IMR-90 (cell line): ENCODE measurements around the gene PAPLN. TPM values are rescaled to one million over a fixed set of nuclear protein-coding genes. Genes with fewer than 3 reads are reported as not detected.

Experiments
- ATAC-seq: fragments of 200-7000 bp; cut with Tn5 transposase; 2 replicates; pipeline ENCODE4 v1.9.1; 2020; ENCODE audit warnings: low read depth, mild to moderate bottlenecking, moderate library complexity
- BruUV-seq: library from RNA; stranded (reverse); fragments of 400-500 nt; replicated peaks from 2 replicates; lab custom pipeline; 2021; lab: Mats Ljungman, UMichigan
- CTCF ChIA-PET: fragments of 300-600 bp; formaldehyde crosslinking; extraction: SDS; loops from one replicate; lab custom pipeline; 2021; ENCODE audit warnings: antibody characterized with exemption; lab: Yijun Ruan, JAX
- POLR2A ChIA-PET: fragments of 300-600 bp; sonication (Branson Sonifier 250); formaldehyde crosslinking; loops from one replicate; lab custom pipeline; 2022; ENCODE audit warnings: antibody characterized with exemption; ENCODE audit not compliant: unreplicated experiment; lab: Charles Lee
- DNase-seq: peaks from one replicate; pipeline ENCODE4 v3.0.0; 2013
- H2AFZ ChIP-seq: replicated peaks from 2 replicates; pipeline ENCODE3; 2013; ENCODE audit warnings: low read length, mild to moderate bottlenecking; ENCODE audit not compliant: poor library complexity
- H2AK5ac ChIP-seq: 2 replicates; pipeline ENCODE4 v1.6.1; 2013; ENCODE audit warnings: low read depth, low read length, inconsistent platforms
- H2AK9ac ChIP-seq: replicated peaks from 2 replicates; pipeline ENCODE3; 2013; ENCODE audit warnings: mild to moderate bottlenecking, low read depth, low read length, moderate library complexity; ENCODE audit not compliant: poor library complexity
- H2BK120ac ChIP-seq: 2 replicates; pipeline ENCODE4 v1.6.1; 2013; ENCODE audit warnings: low read depth, low read length, inconsistent platforms
- H2BK15ac ChIP-seq: 3 replicates; pipeline ENCODE4 v1.6.1; 2013; ENCODE audit warnings: low read depth, low read length, inconsistent platforms
- H2BK20ac ChIP-seq: 2 replicates; pipeline ENCODE4 v1.6.1; 2013; ENCODE audit warnings: low read depth, mild to moderate bottlenecking, inconsistent platforms, low read length, moderate library complexity
- H2BK5ac ChIP-seq: 2 replicates; pipeline ENCODE4 v1.6.1; 2013; ENCODE audit warnings: mild to moderate bottlenecking, low read depth, low read length, inconsistent platforms; ENCODE audit not compliant: poor library complexity, severe bottlenecking
- H3K14ac ChIP-seq: replicated peaks from 2 replicates; pipeline ENCODE4 v1.6.1; 2013; ENCODE audit warnings: low read depth, low read length, inconsistent platforms
- H3K18ac ChIP-seq: 2 replicates; pipeline ENCODE4 v1.6.1; 2013; ENCODE audit warnings: low read depth, low read length, control low read depth
- H3K23ac ChIP-seq: 2 replicates; pipeline ENCODE4 v1.6.1; 2013; ENCODE audit warnings: low read depth, low read length, inconsistent platforms
- H3K27ac ChIP-seq: 2 replicates; pipeline ENCODE4 v1.5.1; 2013; ENCODE audit warnings: mild to moderate bottlenecking, control low read depth, low read length; ENCODE audit not compliant: insufficient read depth
- H3K27me3 ChIP-seq: 2 replicates; pipeline ENCODE4 v1.6.1; 2013; ENCODE audit warnings: low read length; ENCODE audit not compliant: control insufficient read depth, insufficient read depth
- H3K36me3 ChIP-seq: 2 replicates; pipeline ENCODE4 v1.6.1; 2013; ENCODE audit warnings: low read length, mixed read lengths; ENCODE audit not compliant: control insufficient read depth, insufficient read depth
- H3K4ac ChIP-seq: 2 replicates; pipeline ENCODE4 v1.6.1; 2013; ENCODE audit warnings: low read depth, low read length, inconsistent platforms
- H3K4me1 ChIP-seq: 2 replicates; pipeline ENCODE4 v1.6.1; 2013; ENCODE audit warnings: low read length, mixed read lengths; ENCODE audit not compliant: control insufficient read depth, insufficient read depth
- H3K4me2 ChIP-seq: 2 replicates; pipeline ENCODE4 v1.6.1; 2013; ENCODE audit warnings: low read depth, mild to moderate bottlenecking, control low read depth, low read length, moderate library complexity
- H3K4me3 ChIP-seq: 2 replicates; pipeline ENCODE4 v1.5.1; 2013; ENCODE audit warnings: low read depth, mild to moderate bottlenecking, control low read depth, low read length, moderate library complexity; ENCODE audit not compliant: insufficient read depth
- H3K56ac ChIP-seq: 2 replicates; pipeline ENCODE4 v1.6.1; 2013; ENCODE audit warnings: low read length, inconsistent platforms; ENCODE audit not compliant: insufficient read depth; ENCODE audit errors: extremely low read depth
- H3K79me1 ChIP-seq, 2 experiments: 2 replicates each; pipeline ENCODE4 v1.6.1; 2013; ENCODE audit warnings: low read length in 2 of 2, inconsistent platforms in 1 of 2, low read depth in 1 of 2
- H3K9ac ChIP-seq: 2 replicates; pipeline ENCODE4 v1.6.1; 2013; ENCODE audit warnings: low read depth, low read length, control low read depth
- H3K9me1 ChIP-seq: 2 replicates; pipeline ENCODE4 v1.6.1; 2013; ENCODE audit warnings: low read length, inconsistent platforms; ENCODE audit not compliant: insufficient read depth
- H3K9me3 ChIP-seq: 2 replicates; pipeline ENCODE4 v1.6.1; 2013; ENCODE audit warnings: low read length; ENCODE audit not compliant: control insufficient read depth, insufficient read depth
- H4K20me1 ChIP-seq: 2 replicates; pipeline ENCODE4 v1.6.1; 2013; ENCODE audit warnings: low read length, inconsistent platforms; ENCODE audit not compliant: insufficient read depth
- H4K5ac ChIP-seq: 2 replicates; pipeline ENCODE4 v1.6.1; 2013; ENCODE audit warnings: mild to moderate bottlenecking, low read depth, low read length, control low read depth
- H4K8ac ChIP-seq, 2 experiments: 2 replicates each; pipeline ENCODE4 v1.6.1; 2013; ENCODE audit warnings: low read depth in 2 of 2, low read length in 2 of 2, control low read depth in 1 of 2, inconsistent platforms in 1 of 2
- H4K91ac ChIP-seq: 2 replicates; pipeline ENCODE4 v1.6.1; 2013; ENCODE audit warnings: low read depth, low read length, inconsistent platforms; ENCODE audit not compliant: insufficient read depth
- CHD1 ChIP-seq: IDR thresholded peaks from 2 replicates; pipeline ENCODE4 v1.6.1; 2012; ENCODE audit warnings: low read depth, low read length, improper control_type of control experiment
- MAZ ChIP-seq: IDR thresholded peaks from 2 replicates; pipeline ENCODE4 v1.6.1; 2012; ENCODE audit warnings: low read depth, mild to moderate bottlenecking, low read length, improper control_type of control experiment, moderate library complexity, borderline replicate concordance
- MXI1 ChIP-seq: IDR thresholded peaks from 2 replicates; pipeline ENCODE4 v1.6.1; 2012; ENCODE audit warnings: low read depth, mild to moderate bottlenecking, low read length, moderate library complexity, borderline replicate concordance
- RCOR1 ChIP-seq: IDR thresholded peaks from 2 replicates; pipeline ENCODE4 v1.6.1; 2012; ENCODE audit warnings: mild to moderate bottlenecking, low read length, improper control_type of control experiment; ENCODE audit not compliant: insufficient replicate concordance
- WGBS, 2 experiments: methylation state at CpG; one replicate each; pipeline versions ENCODE4 v1.1.5 to v1.1.7; 2013; ENCODE audit warnings: missing lambda C conversion rate in 2 of 2; ENCODE audit not compliant: insufficient read length in 1 of 2; ENCODE audit errors: extremely low coverage in 2 of 2; 5-methylcytosine and 5-hydroxymethylcytosine counted together
- dilution Hi-C: fragments of 300-500 bp; cut with HindIII; formaldehyde crosslinking; loops from one replicate; pipeline ENCODE4 v1.14.3; 2018; ENCODE audit warnings: low sequenced_read_pairs; ENCODE audit not compliant: unreplicated experiment
- in situ Hi-C: fragments of 300-500 bp; cut with MboI; formaldehyde crosslinking; loops from 3 replicates; pipeline ENCODE4 v1.14.3; 2019; ENCODE audit warnings: low sequenced_read_pairs, inconsistent platforms, mixed read lengths
- intact Hi-C: fragments of 100-400 bp; cut with micrococcal nuclease; formaldehyde crosslinking; loops from 2 replicates; pipeline ENCODE4 v1.10.0; 2022
- polyA plus RNA-seq, 3 experiments: library from polyadenylated mRNA; depleted of rRNA; stranded (reverse); fragments of >200 nt; gene quantifications; 2 replicates each; pipeline ENCODE4 v1.2.3, GENCODE V29; 2012; ENCODE audit warnings: low replicate concordance in 1 of 3
- total RNA-seq: library from RNA; depleted of rRNA; stranded (reverse); fragments of >200 nt; gene quantifications from 2 replicates; pipeline ENCODE4 v1.2.3, GENCODE V29; 2012

PAPLN gene
- total and polyA plus RNA-seq, 2 of the 4 experiments (the other 2 are of a cell fraction): 0.36 to 1.2 TPM

- CTCF ChIA-PET: no interaction called here
- dilution Hi-C loops: no loop called here
Measured at GRCh38 chr14:73243748-73244147, 6.4 kb downstream of the PAPLN start.

More at GRCh38 chr14:73243748-73244147, 6.4 kb downstream of the PAPLN start:
- DNase-seq (no peak), ATAC-seq (no peak)
- H3K4me3 ChIP-seq: no peak overlapping the region
- intact Hi-C loops (no loop called here), in situ Hi-C loops (no loop called here)
- no peak overlapping the region for H4K5ac ChIP-seq
- POLR2A ChIA-PET: no interaction called here
- peaks cover 4% of the 10 kb centered on the region; the same call in 1 of the 2 replicates for H4K20me1 ChIP-seq
- no peak overlapping the region for H2AK9ac ChIP-seq
- peaks cover 2% of the 10 kb centered on the region for H3K9me3 ChIP-seq
- H2BK15ac ChIP-seq: no peak overlapping the region
- BruUV-seq: no TSS peak
- no peak overlapping the region for H3K18ac ChIP-seq
- H4K8ac ChIP-seq: no peak overlapping the region
- H3K27me3 ChIP-seq: peaks cover 21% of the 10 kb centered on the region
- H3K4me1 ChIP-seq: peaks cover 12% of the 10 kb centered on the region
- no peak overlapping the region for H3K14ac ChIP-seq
- H4K91ac ChIP-seq: no peak overlapping the region
- no peak overlapping the region for H3K9ac ChIP-seq
- H2BK20ac ChIP-seq: no peak overlapping the region
- no peak overlapping the region for H3K23ac ChIP-seq
- no peak overlapping the region for H2BK120ac ChIP-seq
- H3K4me2 ChIP-seq: no peak overlapping the region
- H3K4ac ChIP-seq: no peak overlapping the region
- no peak overlapping the region for H3K27ac ChIP-seq
- no peaks in the 10 kb centered on the region for H3K36me3 ChIP-seq
- no peak overlapping the region for H3K56ac ChIP-seq
- no peak overlapping the region for H2AFZ ChIP-seq
- TF ChIP-seq MAZ (no peak), CHD1 (no peak), MXI1 (no peak), RCOR1 (no peak)
- WGBS, 2 experiments: no CpG with 5 or more reads among the region's 2 CpGs
- peaks cover 0 to 11% of the 10 kb centered on the region in 2 experiments; a peak in 2 of 4 replicates for H3K79me1 ChIP-seq
- H3K9me1 ChIP-seq: peaks cover 9% of the 10 kb centered on the region
- H2BK5ac ChIP-seq: no peak overlapping the region
- no peak overlapping the region for H2AK5ac ChIP-seq
